Activated CD4-positive, alpha-beta T cell treated with anti-CD3 and anti-CD28 coated beads for 36 hours (primary cell): ENCODE results near the gene ZNF436. TPM values are rescaled to one million over a fixed set of nuclear protein-coding genes. Genes with fewer than 3 reads are reported as not detected.
A peak's percentile ranks its signal among the peaks of the same experiment; 100 is the strongest.
"Not testable (repeated sequence)": the region's sequence is repeated elsewhere in the genome, so short reads cannot be mapped to it uniquely, and the experiment has no call there.

Experiments
- ATAC-seq: fragments of 200-7000 bp; cut with Tn5 transposase; one replicate; pipeline ENCODE4 v1.10.0; 2021; ENCODE audit warnings: mild to moderate bottlenecking, moderate library complexity
- CTCF ChIA-PET: fragments of 350-600 bp; sonication (Branson Sonifier 250); formaldehyde crosslinking; loops from one replicate; lab custom pipeline; 2021; ENCODE audit warnings: antibody characterized with exemption; lab: Charles Lee
- POLR2A ChIA-PET: fragments of 350-600 bp; sonication (Branson Sonifier 250); formaldehyde crosslinking; loops from one replicate; lab custom pipeline; 2021; ENCODE audit warnings: antibody characterized with exemption, inconsistent platforms; lab: Charles Lee
- DNase-seq: peaks from one replicate; pipeline ENCODE4 v3.0.0-alpha.2; 2020
- H3K27ac Mint-ChIP-seq: one replicate; pipeline ENCODE4 v1.8.0; 2021; ENCODE audit warnings: mixed read lengths
- H3K27me3 Mint-ChIP-seq: one replicate; pipeline ENCODE4 v1.8.0; 2021; ENCODE audit warnings: mixed read lengths
- H3K36me3 Mint-ChIP-seq: one replicate; pipeline ENCODE4 v1.8.0; 2021; ENCODE audit warnings: low read depth, mixed read lengths
- H3K4me1 Mint-ChIP-seq: one replicate; pipeline ENCODE4 v1.8.0; 2021; ENCODE audit warnings: mixed read lengths
- H3K4me3 Mint-ChIP-seq: one replicate; pipeline ENCODE4 v1.8.0; 2021; ENCODE audit warnings: mild to moderate bottlenecking, moderate library complexity, mixed read lengths
- H3K9me3 Mint-ChIP-seq: one replicate; pipeline ENCODE4 v1.8.0; 2021; ENCODE audit warnings: low read depth, mixed read lengths
- intact Hi-C, 2 experiments: fragments of 100-400 bp; cut with DNase I in 1 of 2; cut with micrococcal nuclease in 1 of 2; formaldehyde crosslinking; loops; one replicate each; pipeline versions ENCODE4 v1.14.2 to v1.15.1; 2022 to 2024; cut with DNase I, micrococcal nuclease
- total RNA-seq, 2 experiments: library from RNA; stranded (reverse); gene quantifications; one replicate each; pipeline ENCODE4 v1.2.3, GENCODE V29; 2021

ZNF436 gene
- total RNA-seq, 2 experiments from 2014 or later, result 5.2 to 6.1 TPM

DNA sequence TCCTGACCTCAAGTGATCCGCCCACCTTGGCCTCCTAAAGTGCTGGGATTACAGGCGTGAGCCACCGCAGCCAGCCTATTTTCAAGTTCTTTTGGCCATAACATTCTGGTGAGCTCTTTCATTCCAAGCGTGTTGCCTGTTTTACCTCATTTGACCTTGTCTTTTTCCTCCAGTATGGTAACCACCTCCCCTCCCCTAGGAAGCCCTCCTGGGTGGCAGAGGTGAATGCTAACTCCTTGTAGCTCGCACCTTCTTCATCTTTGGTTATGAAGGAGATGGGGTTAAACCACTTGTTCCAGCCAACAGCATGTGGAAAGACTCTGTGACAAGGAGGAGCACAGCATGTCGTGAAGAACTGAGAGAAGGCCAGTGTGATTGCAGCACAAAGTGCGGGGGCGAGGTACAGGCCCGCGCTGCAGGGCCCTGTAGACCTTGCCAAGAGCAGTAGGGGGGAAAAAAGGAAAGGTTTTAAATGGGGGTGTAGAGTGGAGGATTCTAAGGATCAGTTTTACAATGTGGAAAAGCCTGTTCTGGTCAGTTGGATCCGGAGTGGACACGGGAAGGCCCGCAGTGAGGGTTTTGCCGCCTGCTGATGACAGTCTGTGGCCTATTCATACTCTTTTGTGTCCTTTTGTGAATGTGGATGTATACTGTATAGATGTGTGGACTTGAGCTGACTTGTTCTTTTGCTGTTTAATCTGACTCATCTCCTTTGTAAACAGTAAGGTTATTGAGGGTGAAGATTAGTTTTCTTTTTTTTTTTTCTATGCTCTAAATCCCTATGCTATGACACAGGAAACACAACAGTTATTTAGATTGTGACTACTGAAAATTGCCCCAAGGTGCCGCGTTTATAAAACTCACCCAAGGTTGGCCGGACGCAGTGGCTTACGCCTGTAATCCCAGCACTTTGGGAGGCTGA is 7.5 kb upstream of the ZNF436 start:
- intact Hi-C loops, result no loop called here
- Mint-ChIP-seq H3K36me3 (no peaks in the 10 kb centered on the region), H3K4me1 (no peaks in the 10 kb centered on the region), H3K27me3 (no peaks in the 10 kb centered on the region), H3K9me3 (no peaks in the 10 kb centered on the region), H3K27ac (no peak overlapping the region), H3K4me3 (no peak overlapping the region)
- ATAC-seq (no peak), DNase-seq (no peak)
- ChIA-PET CTCF (interaction anchor here (0.6 kb wide), 1 partner anchor 69 kb away, joined by 4 read pairs; no protein-coding TSS in a partner anchor), POLR2A (no interaction called here)

DNA sequence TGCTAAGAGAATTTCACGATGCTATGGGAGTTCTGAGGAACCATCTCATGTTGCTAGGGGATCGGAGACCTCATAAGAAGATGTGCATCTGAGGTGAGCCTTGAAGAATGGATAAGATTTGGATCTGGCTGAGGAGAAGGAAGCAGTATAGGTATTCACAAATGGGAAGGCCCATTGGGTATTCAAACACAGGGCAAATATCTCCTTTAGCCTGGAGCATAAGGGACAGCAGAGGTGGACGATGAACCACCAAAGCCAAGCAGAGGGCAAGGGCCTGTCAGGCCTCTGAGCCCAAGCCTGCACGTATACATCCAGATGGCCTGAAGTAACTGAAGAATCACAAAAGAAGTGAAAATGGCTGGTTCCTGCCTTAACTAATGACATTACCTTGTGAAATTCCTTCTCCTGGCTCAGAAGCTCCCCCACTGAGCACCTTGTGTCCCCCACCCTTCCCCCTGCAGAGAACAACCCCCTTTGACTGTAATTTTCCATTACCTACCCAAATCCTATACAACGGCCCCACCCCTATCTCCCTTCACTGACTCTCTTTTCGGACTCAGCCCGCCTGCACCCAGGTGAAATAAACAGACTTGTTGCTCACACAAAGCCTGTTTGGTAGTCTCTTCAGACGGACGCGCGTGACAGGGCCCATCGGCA is 4.6 kb upstream of the ZNF436 start:
- H3K4me3 Mint-ChIP-seq, H3K27ac Mint-ChIP-seq, H3K27me3 Mint-ChIP-seq, intact Hi-C loops, POLR2A ChIA-PET, ATAC-seq, DNase-seq, H3K36me3 Mint-ChIP-seq, H3K9me3 Mint-ChIP-seq: not testable (repeated sequence)
- peaks cover 11% of the 10 kb centered on the region for H3K4me1 Mint-ChIP-seq
- CTCF ChIA-PET, result interaction anchor here (0.6 kb wide), 3 partner anchors 33 to 123 kb away, joined by 3 read pairs; no protein-coding TSS in a partner anchor

DNA sequence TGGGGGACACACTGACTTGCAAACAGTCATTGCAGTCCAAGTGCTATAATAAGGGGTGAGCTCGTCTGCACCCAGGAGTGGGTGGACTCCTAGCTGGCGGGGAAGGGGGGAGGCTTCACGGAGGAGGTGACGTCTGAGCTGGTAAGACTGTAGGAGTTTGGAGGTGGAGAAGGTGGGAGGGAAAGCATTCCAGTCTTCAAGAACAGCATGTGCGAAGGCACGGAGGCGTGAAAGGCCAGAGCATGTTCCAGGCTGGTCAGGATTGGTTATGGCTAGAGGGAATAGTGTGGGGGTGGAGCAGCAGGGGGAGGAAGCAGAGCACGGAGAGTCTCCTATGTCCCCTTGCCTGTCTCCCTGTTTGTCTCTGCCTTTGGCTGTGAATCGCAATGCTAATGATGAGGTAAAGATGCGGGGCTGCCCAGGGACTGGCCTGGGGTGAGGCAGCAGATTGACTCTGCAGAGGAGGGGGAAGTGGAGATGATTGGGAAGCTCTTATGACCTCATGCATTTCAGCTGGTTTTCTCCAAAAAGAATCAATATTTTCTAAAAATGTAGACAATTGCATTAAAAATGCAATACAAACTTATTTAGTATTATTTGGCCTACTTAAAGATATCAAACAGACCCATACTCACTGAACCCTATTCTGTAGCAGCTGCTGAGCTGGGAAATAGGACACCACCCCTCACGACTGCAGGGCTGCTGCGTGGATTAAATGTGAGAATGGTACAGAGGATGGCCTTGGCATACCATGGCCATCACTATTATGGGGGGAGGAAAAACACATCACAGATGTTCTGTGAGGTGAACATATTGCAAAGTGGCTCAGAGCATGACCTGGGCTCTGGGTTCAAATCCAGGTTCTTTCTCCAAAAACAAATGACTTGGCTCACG is 2.6 kb upstream of the ZNF436 start:
- peaks cover 16% of the 10 kb centered on the region for H3K4me1 Mint-ChIP-seq
- peaks cover 3% of the 10 kb centered on the region for H3K36me3 Mint-ChIP-seq
- H3K27me3 Mint-ChIP-seq, result no peaks in the 10 kb centered on the region
- no peaks in the 10 kb centered on the region for H3K9me3 Mint-ChIP-seq
- DNase-seq (no peak), ATAC-seq (no peak)
- no peak overlapping the region for H3K27ac Mint-ChIP-seq
- intact Hi-C loops, result no loop called here
- ChIA-PET POLR2A (no interaction called here), CTCF (interaction anchor here (0.6 kb wide), 2 partner anchors 241 to 372 kb away, joined by 4 read pairs; no protein-coding TSS in a partner anchor)
- H3K4me3 Mint-ChIP-seq, result no peak overlapping the region

DNA sequence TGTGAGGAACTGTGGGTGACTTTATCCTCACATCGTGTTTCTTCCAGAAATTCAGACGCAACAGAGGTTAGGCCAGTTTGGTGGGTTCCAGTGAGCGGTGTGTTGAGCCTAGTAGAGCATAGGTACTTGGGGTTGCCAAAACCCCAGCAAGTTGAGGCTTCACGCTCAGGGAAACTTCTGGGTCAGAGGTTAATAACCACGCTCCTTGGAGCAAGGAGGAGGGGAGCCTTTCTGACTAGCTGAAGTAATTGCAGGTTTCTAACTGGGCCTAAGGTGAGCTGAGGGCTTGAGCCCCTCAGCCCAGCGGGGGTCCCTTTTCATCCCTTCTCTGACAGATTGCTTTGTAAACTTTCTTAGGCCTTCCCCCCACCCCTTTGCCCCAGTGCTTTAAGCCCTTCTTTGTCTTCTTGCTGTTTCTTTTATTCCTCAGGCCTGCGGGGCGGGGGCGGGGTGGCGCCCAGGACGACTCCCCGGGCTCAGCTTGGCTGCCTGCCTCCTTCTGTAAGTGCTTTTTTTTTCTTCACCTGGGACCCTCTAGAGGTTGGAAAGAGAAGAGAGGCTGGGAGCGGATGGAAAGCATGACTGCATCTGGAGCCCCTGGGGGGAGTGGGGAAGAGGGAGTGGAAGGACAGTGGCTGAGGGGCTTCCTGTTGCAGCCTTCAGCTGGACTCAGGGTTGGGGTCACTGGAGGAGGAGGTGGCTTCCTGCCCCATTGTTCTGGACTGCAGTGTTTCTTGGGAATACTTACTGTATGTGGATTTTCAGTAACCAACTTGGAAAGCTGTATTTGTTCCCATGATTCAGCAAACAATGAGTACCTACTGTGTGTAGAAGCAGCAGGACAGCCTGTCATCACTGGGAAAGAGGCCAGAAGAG is 1.3 kb upstream of the ZNF436 start:
- no peaks in the 10 kb centered on the region for H3K9me3 Mint-ChIP-seq
- no peaks in the 10 kb centered on the region for H3K27me3 Mint-ChIP-seq
- ATAC-seq (no peak), DNase-seq (no peak)
- POLR2A ChIA-PET, result no interaction called here
- intact Hi-C loops, result no loop called here
- H3K27ac Mint-ChIP-seq, result no peak overlapping the region
- peaks cover 13% of the 10 kb centered on the region for H3K36me3 Mint-ChIP-seq
- CTCF ChIA-PET, result interaction anchor here (0.5 kb wide), 1 partner anchor 86 kb away, joined by 3 read pairs; no protein-coding TSS in a partner anchor
- H3K4me3 Mint-ChIP-seq, result peak overlapping the region; percentile 93
- H3K4me1 Mint-ChIP-seq, result peaks cover 27% of the 10 kb centered on the region

DNA sequence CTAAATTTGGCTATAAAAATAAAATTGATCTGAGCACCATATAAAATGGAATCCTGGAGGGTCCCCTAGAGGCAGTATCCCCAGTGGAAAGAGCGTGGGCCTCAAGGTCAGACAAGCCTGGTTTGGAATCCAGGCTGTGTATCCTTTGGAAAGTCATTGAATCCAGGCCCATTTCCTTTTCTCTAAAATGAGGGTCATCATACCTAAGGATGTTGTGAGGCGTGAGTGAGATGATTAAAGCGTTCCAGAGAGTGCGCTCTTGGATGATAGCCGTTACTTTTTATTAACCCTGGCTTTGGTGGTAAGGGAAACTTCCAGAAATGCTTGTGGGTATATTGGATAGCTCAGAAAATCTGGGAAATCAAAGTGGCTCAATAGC is 683 bp upstream of the ZNF436 start:
- Mint-ChIP-seq H3K27ac (no peak overlapping the region), H3K4me3 (peak overlapping the region; percentile 93)
- CTCF ChIA-PET, result no interaction called here

DNA sequence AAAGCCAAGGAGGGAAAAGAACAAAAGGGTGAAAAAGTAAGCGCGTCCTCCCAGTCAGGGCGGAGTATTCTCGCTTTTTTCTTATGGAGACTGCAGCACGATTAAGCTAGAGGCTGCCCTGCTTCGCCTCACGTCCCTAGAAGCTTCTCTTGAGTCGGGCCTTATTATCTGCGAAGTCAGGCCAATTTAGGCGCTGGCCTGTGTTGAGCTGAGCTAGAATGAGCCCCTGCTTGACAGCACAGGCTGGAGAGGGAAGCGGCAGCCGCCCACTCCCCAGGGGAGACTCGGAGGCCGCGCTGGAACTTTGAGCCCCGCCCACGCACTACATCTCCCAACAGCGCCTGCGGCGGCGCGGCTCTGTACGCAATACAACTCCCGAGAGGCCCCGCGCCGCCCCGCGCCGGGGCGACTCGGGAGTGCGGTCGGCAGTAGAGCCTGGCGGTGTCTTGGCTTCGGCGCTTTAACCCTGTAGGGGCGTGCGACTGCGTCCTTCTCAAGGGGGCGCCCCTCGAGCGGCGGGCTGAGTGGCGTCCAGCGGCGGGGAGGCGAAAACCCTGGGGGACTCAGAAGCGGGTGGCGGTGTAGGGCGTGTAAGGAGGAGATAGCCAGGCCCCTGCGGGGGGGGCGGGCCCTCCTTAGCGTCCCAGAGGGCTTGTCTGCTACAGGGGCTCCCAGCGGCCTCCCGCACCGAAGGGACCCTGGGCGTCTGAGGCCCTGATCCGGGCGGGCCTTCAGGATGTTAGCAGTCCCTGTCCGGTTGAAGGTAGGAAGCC is 888 bp downstream of the ZNF436 start:
- H3K4me1 Mint-ChIP-seq, result peaks cover 27% of the 10 kb centered on the region
- ATAC-seq, result peak; percentile 74
- H3K36me3 Mint-ChIP-seq, result peaks cover 31% of the 10 kb centered on the region
- H3K4me3 Mint-ChIP-seq, result peak overlapping the region; percentile 93
- H3K27ac Mint-ChIP-seq, result peak overlapping the region; percentile 98
- POLR2A ChIA-PET, result interaction anchor here (0.6 to 3.0 kb wide), 4 partner anchors 24 to 323 kb away, joined by 3 to 47 read pairs (median 6); partner anchors contain the start of genes HNRNPR and RPL11
- H3K9me3 Mint-ChIP-seq, result peaks cover 4% of the 10 kb centered on the region
- DNase-seq, result peak; percentile 95
- no peaks in the 10 kb centered on the region for H3K27me3 Mint-ChIP-seq
- intact Hi-C loops, result loop anchor here (1.0 to 5.0 kb wide), 16 partner anchors 24 to 1586 kb away; partner anchors contain the start of genes HNRNPR (in 2 of the 2), RPL11 (in 2 of the 2), ASAP3 (in 1 of the 2) and E2F2 (in 1 of the 2)
- CTCF ChIA-PET, result interaction anchor here (0.5 to 1.9 kb wide), 7 partner anchors 9 to 430 kb away, joined by 3 to 10 read pairs (median 5); partner anchors contain the start of genes HNRNPR and HTR1D

More for the DNA sequence above, 683 bp upstream of the ZNF436 start:
- H3K4me1 Mint-ChIP-seq, result peaks cover 27% of the 10 kb centered on the region
- H3K36me3 Mint-ChIP-seq, result peaks cover 17% of the 10 kb centered on the region
- H3K27me3 Mint-ChIP-seq, result no peaks in the 10 kb centered on the region
- H3K9me3 Mint-ChIP-seq, result no peaks in the 10 kb centered on the region
- DNase-seq, result no peak
- intact Hi-C loops, result no loop called here
- POLR2A ChIA-PET, result no interaction called here
- ATAC-seq, result no peak

DNA sequence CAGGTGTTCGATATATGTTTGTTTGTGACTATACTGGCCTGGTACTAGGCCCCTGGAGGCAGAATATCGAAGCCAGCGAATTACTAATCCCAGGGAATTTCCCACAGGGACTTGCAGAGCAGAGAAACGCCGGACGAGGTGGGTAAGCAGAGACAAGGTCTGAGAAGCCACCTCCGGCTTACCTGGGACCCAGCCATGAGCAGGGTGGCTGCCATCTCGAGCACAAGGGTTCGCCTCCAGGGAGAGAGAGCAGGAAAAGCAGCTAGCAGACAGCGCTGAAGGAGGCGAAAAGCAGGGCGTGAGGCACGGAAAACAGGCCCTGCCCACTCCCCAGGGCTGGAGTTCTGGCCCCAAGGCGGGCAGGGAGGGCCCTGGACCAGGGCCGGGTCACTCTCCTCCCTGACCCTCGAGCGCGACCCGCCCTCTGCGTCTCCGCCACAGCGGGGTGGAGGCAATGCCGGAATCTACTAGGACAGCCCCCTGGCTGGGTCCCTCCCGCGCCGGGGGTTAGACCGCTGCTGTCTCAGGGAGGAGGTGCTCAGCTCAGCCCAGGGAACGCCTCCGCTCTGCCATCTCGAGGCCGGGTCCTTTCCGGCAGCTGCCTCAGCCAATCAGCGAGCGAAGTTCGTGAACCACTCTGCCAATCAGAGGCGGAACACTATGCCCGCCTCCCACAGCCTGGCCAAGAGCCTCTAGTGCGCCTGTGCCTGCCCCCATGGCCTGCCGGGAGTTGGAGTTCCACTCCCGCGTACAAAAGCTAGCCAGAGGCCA is 1.7 kb downstream of the ZNF436 start:
- H3K4me1 Mint-ChIP-seq, result peaks cover 27% of the 10 kb centered on the region
- H3K9me3 Mint-ChIP-seq, result peaks cover 8% of the 10 kb centered on the region
- ChIA-PET CTCF (interaction anchor here (0.5 to 1.9 kb wide), 10 partner anchors 8 to 431 kb away, joined by 3 to 10 read pairs (median 3); partner anchors contain the start of genes HNRNPR and HTR1D), POLR2A (interaction anchor here (0.6 to 3.0 kb wide), 5 partner anchors 23 to 327 kb away, joined by 3 to 47 read pairs (median 4); partner anchors contain the start of genes HNRNPR and RPL11)
- H3K27me3 Mint-ChIP-seq, result no peaks in the 10 kb centered on the region
- DNase-seq (peak; percentile 99), ATAC-seq (peak; percentile 95)
- H3K4me3 Mint-ChIP-seq, result peak overlapping the region; percentile 93
- H3K27ac Mint-ChIP-seq, result peak overlapping the region; percentile 98
- peaks cover 38% of the 10 kb centered on the region for H3K36me3 Mint-ChIP-seq
- intact Hi-C loops, result loop anchor here (1.0 to 5.0 kb wide), 16 partner anchors 24 to 1586 kb away; partner anchors contain the start of genes HNRNPR (in 2 of the 2), RPL11 (in 2 of the 2), ASAP3 (in 1 of the 2) and E2F2 (in 1 of the 2)

DNA sequence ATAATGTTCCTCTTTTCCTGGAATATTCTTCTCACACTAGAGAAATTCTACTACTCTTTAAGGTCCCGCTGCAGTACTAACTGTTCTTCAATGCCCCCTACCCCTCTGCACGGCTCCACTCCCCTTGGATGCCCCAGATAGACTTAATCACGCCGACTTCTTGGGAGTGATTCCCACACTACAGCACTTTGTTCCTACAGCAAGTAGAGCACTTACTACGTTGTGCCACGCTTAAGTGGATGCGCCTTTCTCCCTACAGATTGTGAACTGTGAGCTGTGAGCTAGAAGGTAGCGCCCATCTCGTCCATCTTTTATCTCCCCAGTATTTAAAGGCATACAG is 2.2 kb downstream of the ZNF436 start:
- intact Hi-C loops, result loop anchor here in 1 of 2 experiments (5.0 kb wide), 2 partner anchors 915 to 1585 kb away; partner anchors contain the start of genes USP48 and ZBTB40
- ATAC-seq (no peak), DNase-seq (no peak)
- ChIA-PET CTCF (interaction anchor here (0.9 to 1.9 kb wide), 7 partner anchors 8 to 267 kb away, joined by 3 to 10 read pairs (median 4); partner anchors contain the start of gene HNRNPR), POLR2A (interaction anchor here (0.9 to 3.0 kb wide), 3 partner anchors 23 to 327 kb away, joined by 4 to 47 read pairs (median 8); partner anchors contain the start of gene HNRNPR)
- Mint-ChIP-seq H3K36me3 (peaks cover 44% of the 10 kb centered on the region), H3K4me1 (peaks cover 27% of the 10 kb centered on the region), H3K9me3 (peaks cover 12% of the 10 kb centered on the region), H3K4me3 (peak overlapping the region; percentile 93), H3K27me3 (no peaks in the 10 kb centered on the region), H3K27ac (peak overlapping the region; percentile 98)
